GM21619 (cell line): ENCODE results near the gene SAMD1.
A peak's percentile ranks its signal among the peaks of the same experiment; 100 is the strongest.

Source experiments
- ATAC-seq: cut with Tn5 transposase; IDR thresholded peaks from one replicate; pipeline ENCODE4 v1.9.1; 2021; ENCODE audit not compliant: unreplicated experiment

Gene SAMD1

GRCh38 chr19:14089662-14090508 is 666 bp downstream of the SAMD1 start:
- ATAC-seq = no peak

- no peak for ATAC-seq
Measured at GRCh38 chr19:14089412-14089661, 1.2 kb downstream of the SAMD1 start.

GRCh38 chr19:14088634-14089411 is 1.7 kb downstream of the SAMD1 start:
- no peak for ATAC-seq

- no peak for ATAC-seq
Measured at GRCh38 chr19:14086098-14086497, 4.5 kb downstream of the SAMD1 start.

GRCh38 chr19:14085309-14085995 is 5.1 kb downstream of the SAMD1 start, which contains the start of gene C19orf67:
Gene C19orf67, minus strand, starts transcription at chr19:14085783. Its CDS starts 156 bp downstream, at chr19:14085627.
- ATAC-seq = no peak

GRCh38 chr19:14082675-14082960 is 7.9 kb downstream of the SAMD1 start:
- ATAC-seq = no peak

GRCh38 chr19:14081797-14082674 is 8.5 kb downstream of the SAMD1 start:
- ATAC-seq = peak; percentile 14

GRCh38 chr19:14080887-14081796 is 9.4 kb downstream of the SAMD1 start:
- ATAC-seq = peak; percentile 77

GRCh38 chr19:14078411-14078810 is 12.1 kb downstream of the SAMD1 start:
- no peak for ATAC-seq

- ATAC-seq = no peak
Measured at GRCh38 chr19:14073925-14074838, 16.4 kb downstream of the SAMD1 start.

- ATAC-seq = peak; percentile 49
Measured at GRCh38 chr19:14073261-14073924, 17.2 kb downstream of the SAMD1 start.

GRCh38 chr19:14072535-14073260 is 17.9 kb downstream of the SAMD1 start, which contains the start of gene MISP3:
Gene MISP3, plus strand, starts transcription at chr19:14072786. Its CDS starts 524 bp downstream, at chr19:14073310.
- no peak for ATAC-seq

- no peak for ATAC-seq
Measured at GRCh38 chr19:14070268-14071050, 20.1 kb downstream of the SAMD1 start.

GRCh38 chr19:14066134-14066533 is 24.4 kb downstream of the SAMD1 start:
- ATAC-seq = no peak

GRCh38 chr19:14063105-14063504 is 27.4 kb downstream of the SAMD1 start:
- ATAC-seq = no peak

- no peak for ATAC-seq
Measured at GRCh38 chr19:14062558-14062855, 28.0 kb downstream of the SAMD1 start.
